ENCODE results near the gene ZNF441. TPM values are rescaled to one million over a fixed set of nuclear protein-coding genes. Genes with fewer than 3 reads are reported as not detected.

The ZNF441 gene
- total RNA-seq, 1 experiment from 2014 or later, result 1.8 TPM

DNA sequence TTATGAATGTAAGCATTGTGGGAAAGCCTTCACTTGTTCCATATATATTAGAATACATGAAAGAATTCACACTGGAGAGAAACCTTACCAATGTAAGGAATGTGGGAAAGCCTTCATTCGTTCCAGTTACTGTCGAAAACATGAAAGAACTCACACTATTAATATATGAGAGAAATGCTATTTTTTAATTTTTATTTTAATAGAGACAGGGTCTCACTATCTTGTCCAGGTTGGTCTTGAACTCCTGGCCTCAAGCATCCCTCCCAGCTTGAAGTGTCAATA lies 40.2 kb downstream of the ZNF441 start (continued):
- TF ChIP-seq TEAD4 (CRISPR knock-in tag; IDR thresholded peaks at IDR 0.05) (no peak), NFATC4 (CRISPR knock-in tag; IDR thresholded peaks at IDR 0.05) (no peak), ZNF121 (CRISPR knock-in tag; IDR thresholded peaks at IDR 0.05) (no peak), ETV6 (CRISPR knock-in tag; IDR thresholded peaks at IDR 0.05) (no peak)
- TF ChIP-seq, protein P1, sequence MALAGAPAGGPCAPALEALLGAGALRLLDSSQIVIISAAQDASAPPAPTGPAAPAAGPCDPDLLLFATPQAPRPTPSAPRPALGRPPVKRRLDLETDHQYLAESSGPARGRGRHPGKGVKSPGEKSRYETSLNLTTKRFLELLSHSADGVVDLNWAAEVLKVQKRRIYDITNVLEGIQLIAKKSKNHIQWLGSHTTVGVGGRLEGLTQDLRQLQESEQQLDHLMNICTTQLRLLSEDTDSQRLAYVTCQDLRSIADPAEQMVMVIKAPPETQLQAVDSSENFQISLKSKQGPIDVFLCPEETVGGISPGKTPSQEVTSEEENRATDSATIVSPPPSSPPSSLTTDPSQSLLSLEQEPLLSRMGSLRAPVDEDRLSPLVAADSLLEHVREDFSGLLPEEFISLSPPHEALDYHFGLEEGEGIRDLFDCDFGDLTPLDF (CRISPR knock-in tag; IDR thresholded peaks at IDR 0.05), result no peak
- TF ChIP-seq, protein P2, sequence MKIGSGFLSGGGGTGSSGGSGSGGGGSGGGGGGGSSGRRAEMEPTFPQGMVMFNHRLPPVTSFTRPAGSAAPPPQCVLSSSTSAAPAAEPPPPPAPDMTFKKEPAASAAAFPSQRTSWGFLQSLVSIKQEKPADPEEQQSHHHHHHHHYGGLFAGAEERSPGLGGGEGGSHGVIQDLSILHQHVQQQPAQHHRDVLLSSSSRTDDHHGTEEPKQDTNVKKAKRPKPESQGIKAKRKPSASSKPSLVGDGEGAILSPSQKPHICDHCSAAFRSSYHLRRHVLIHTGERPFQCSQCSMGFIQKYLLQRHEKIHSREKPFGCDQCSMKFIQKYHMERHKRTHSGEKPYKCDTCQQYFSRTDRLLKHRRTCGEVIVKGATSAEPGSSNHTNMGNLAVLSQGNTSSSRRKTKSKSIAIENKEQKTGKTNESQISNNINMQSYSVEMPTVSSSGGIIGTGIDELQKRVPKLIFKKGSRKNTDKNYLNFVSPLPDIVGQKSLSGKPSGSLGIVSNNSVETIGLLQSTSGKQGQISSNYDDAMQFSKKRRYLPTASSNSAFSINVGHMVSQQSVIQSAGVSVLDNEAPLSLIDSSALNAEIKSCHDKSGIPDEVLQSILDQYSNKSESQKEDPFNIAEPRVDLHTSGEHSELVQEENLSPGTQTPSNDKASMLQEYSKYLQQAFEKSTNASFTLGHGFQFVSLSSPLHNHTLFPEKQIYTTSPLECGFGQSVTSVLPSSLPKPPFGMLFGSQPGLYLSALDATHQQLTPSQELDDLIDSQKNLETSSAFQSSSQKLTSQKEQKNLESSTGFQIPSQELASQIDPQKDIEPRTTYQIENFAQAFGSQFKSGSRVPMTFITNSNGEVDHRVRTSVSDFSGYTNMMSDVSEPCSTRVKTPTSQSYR (CRISPR knock-in tag; IDR thresholded peaks at IDR 0.05), result no peak

DNA sequence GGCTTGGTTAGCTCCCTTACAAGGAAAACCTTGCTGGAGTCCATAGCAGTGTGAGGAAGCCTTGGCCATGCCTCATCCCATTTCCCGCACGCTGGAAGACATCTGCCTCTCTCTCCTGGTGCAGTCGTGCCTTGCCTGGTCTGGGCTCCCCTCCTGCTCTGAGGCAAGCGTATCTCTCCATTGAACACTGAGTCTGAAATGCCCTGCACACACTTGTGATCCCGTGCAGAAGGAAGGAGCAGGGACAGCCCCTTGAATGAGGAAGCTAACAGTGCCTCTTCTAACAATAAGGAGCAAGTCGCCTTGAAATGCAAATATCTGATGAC lies 46.9 kb downstream of the ZNF441 start:
- ChIA-PET CTCF (interaction anchor here (1.0 to 6.6 kb wide), 4 partner anchors 15 to 154 kb away, joined by 4 to 100 read pairs (median 4); partner anchors contain the start of gene ZNF491), POLR2A (interaction anchor here (0.5 to 1.3 kb wide), 3 partner anchors 16 to 47 kb away, joined by 3 to 4 read pairs (median 4); no protein-coding TSS in a partner anchor)
- DNase-seq (ENCODE audit: low spot score), result no peak
- peak overlapping the region; percentile 28; the same call in 1 of the 2 replicates for H3K27ac Mint-ChIP-seq
- H3K36me3 Mint-ChIP-seq, result no peaks in the 10 kb centered on the region; the same call in 1 of the 2 replicates
- H3K4me1 Mint-ChIP-seq, result peaks cover 18% of the 10 kb centered on the region
- peaks cover 4% of the 10 kb centered on the region; the same call in 1 of the 2 replicates for H3K9me3 Mint-ChIP-seq
- H3K4me3 Mint-ChIP-seq, result peak overlapping the region; percentile 90
- ATAC-seq, result peak; percentile 28
- peaks cover 56% of the 10 kb centered on the region for H3K27me3 Mint-ChIP-seq (ENCODE audit: low read depth)
- TF ChIP-seq KAT7 (CRISPR knock-in tag; IDR thresholded peaks at IDR 0.05; ENCODE audit: borderline replicate concordance) (0 out of 2 replicates have a peak, but pooled peaks have one; percentile 25), ZNF121 (CRISPR knock-in tag; IDR thresholded peaks at IDR 0.05) (no peak)
- TF ChIP-seq, protein P3, sequence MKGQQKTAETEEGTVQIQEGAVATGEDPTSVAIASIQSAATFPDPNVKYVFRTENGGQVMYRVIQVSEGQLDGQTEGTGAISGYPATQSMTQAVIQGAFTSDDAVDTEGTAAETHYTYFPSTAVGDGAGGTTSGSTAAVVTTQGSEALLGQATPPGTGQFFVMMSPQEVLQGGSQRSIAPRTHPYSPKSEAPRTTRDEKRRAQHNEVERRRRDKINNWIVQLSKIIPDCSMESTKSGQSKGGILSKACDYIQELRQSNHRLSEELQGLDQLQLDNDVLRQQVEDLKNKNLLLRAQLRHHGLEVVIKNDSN (CRISPR knock-in tag; IDR thresholded peaks at IDR 0.05), result no peak
- TF ChIP-seq, protein P4, sequence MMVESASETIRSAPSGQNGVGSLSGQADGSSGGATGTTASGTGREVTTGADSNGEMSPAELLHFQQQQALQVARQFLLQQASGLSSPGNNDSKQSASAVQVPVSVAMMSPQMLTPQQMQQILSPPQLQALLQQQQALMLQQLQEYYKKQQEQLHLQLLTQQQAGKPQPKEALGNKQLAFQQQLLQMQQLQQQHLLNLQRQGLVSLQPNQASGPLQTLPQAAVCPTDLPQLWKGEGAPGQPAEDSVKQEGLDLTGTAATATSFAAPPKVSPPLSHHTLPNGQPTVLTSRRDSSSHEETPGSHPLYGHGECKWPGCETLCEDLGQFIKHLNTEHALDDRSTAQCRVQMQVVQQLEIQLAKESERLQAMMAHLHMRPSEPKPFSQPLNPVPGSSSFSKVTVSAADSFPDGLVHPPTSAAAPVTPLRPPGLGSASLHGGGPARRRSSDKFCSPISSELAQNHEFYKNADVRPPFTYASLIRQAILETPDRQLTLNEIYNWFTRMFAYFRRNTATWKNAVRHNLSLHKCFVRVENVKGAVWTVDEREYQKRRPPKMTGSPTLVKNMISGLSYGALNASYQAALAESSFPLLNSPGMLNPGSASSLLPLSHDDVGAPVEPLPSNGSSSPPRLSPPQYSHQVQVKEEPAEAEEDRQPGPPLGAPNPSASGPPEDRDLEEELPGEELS (CRISPR knock-in tag; IDR thresholded peaks at IDR 0.05), result no peak

DNA sequence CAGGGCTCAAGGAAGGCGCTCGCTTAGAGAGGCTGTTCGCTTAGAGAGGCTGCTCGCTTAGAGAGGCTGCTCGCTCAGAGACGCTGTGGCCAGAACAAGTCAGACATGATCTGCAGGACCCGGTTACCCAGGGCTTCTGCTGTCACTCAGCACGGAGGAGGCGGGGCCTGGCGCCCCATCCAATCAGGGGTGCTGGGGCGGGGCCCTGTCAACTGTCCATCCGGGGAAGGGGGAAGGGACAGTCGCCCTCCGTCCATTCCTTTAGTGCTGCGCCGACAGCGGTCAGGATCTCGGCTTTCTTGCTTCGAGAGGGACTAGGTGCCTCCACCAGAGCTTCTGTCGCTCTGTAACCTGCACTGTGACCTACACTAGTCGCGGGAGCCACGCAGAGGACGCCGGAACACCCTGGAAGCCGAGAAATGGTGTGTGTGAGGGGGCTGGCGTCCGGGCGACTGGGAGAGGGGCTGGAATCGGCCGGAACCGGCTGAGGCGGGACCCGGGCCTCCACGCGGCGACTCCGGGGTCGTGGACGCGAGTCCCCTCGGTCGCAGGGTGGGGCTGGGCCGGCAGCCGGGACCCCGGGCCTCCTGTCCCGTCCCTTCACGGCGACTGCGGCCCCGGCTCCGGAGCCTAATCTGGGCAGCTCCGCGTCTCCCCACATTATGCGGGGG lies 47.4 kb downstream of the ZNF441 start, which contains the start of gene ZNF440:
Gene ZNF440, plus strand, starts transcription at position 245 of the 671 bp plus-strand sequence. Its CDS starts 175 bp downstream, at position 420.
- peak within 1 kb of the TSS; percentile 72 for H3K27ac Mint-ChIP-seq
- DNase-seq (ENCODE audit: low spot score), result peak; percentile 98
- ATAC-seq, result peak; percentile 98
- no peaks in the 10 kb centered on the region for H3K36me3 Mint-ChIP-seq
- peaks cover 18% of the 10 kb centered on the region for H3K4me1 Mint-ChIP-seq
- ChIA-PET POLR2A (interaction anchor here (0.5 to 1.3 kb wide), 3 partner anchors 16 to 47 kb away, joined by 3 to 4 read pairs (median 4); no protein-coding TSS in a partner anchor), CTCF (interaction anchor here (0.6 to 6.6 kb wide), 7 partner anchors 16 to 173 kb away, joined by 3 to 100 read pairs (median 4); partner anchors contain the start of gene ZNF491)
- no peaks in the 10 kb centered on the region for H3K9me3 Mint-ChIP-seq
- peak within 1 kb of the TSS; percentile 90 for H3K4me3 Mint-ChIP-seq
- peaks cover 53% of the 10 kb centered on the region for H3K27me3 Mint-ChIP-seq (ENCODE audit: low read depth)
- TF ChIP-seq, protein P5, sequence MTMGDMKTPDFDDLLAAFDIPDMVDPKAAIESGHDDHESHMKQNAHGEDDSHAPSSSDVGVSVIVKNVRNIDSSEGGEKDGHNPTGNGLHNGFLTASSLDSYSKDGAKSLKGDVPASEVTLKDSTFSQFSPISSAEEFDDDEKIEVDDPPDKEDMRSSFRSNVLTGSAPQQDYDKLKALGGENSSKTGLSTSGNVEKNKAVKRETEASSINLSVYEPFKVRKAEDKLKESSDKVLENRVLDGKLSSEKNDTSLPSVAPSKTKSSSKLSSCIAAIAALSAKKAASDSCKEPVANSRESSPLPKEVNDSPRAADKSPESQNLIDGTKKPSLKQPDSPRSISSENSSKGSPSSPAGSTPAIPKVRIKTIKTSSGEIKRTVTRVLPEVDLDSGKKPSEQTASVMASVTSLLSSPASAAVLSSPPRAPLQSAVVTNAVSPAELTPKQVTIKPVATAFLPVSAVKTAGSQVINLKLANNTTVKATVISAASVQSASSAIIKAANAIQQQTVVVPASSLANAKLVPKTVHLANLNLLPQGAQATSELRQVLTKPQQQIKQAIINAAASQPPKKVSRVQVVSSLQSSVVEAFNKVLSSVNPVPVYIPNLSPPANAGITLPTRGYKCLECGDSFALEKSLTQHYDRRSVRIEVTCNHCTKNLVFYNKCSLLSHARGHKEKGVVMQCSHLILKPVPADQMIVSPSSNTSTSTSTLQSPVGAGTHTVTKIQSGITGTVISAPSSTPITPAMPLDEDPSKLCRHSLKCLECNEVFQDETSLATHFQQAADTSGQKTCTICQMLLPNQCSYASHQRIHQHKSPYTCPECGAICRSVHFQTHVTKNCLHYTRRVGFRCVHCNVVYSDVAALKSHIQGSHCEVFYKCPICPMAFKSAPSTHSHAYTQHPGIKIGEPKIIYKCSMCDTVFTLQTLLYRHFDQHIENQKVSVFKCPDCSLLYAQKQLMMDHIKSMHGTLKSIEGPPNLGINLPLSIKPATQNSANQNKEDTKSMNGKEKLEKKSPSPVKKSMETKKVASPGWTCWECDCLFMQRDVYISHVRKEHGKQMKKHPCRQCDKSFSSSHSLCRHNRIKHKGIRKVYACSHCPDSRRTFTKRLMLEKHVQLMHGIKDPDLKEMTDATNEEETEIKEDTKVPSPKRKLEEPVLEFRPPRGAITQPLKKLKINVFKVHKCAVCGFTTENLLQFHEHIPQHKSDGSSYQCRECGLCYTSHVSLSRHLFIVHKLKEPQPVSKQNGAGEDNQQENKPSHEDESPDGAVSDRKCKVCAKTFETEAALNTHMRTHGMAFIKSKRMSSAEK (CRISPR knock-in tag; IDR thresholded peaks at IDR 0.05; ENCODE audit: borderline replicate concordance), result no peak
- TF ChIP-seq, protein P6, sequence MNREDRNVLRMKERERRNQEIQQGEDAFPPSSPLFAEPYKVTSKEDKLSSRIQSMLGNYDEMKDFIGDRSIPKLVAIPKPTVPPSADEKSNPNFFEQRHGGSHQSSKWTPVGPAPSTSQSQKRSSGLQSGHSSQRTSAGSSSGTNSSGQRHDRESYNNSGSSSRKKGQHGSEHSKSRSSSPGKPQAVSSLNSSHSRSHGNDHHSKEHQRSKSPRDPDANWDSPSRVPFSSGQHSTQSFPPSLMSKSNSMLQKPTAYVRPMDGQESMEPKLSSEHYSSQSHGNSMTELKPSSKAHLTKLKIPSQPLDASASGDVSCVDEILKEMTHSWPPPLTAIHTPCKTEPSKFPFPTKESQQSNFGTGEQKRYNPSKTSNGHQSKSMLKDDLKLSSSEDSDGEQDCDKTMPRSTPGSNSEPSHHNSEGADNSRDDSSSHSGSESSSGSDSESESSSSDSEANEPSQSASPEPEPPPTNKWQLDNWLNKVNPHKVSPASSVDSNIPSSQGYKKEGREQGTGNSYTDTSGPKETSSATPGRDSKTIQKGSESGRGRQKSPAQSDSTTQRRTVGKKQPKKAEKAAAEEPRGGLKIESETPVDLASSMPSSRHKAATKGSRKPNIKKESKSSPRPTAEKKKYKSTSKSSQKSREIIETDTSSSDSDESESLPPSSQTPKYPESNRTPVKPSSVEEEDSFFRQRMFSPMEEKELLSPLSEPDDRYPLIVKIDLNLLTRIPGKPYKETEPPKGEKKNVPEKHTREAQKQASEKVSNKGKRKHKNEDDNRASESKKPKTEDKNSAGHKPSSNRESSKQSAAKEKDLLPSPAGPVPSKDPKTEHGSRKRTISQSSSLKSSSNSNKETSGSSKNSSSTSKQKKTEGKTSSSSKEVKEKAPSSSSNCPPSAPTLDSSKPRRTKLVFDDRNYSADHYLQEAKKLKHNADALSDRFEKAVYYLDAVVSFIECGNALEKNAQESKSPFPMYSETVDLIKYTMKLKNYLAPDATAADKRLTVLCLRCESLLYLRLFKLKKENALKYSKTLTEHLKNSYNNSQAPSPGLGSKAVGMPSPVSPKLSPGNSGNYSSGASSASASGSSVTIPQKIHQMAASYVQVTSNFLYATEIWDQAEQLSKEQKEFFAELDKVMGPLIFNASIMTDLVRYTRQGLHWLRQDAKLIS (CRISPR knock-in tag; IDR thresholded peaks at IDR 0.05; ENCODE audit: borderline replicate concordance), result no peak
- TF ChIP-seq RELA (CRISPR knock-in tag; IDR thresholded peaks at IDR 0.05; ENCODE audit: borderline replicate concordance) (no peak), CREM (CRISPR knock-in tag; IDR thresholded peaks at IDR 0.05) (0 out of 2 replicates have a peak, but pooled peaks have one; percentile 34), GABPB1 (CRISPR knock-in tag; IDR thresholded peaks at IDR 0.05) (0 out of 2 replicates have a peak, but pooled peaks have one; percentile 17), JUN (CRISPR knock-in tag; IDR thresholded peaks at IDR 0.05) (no peak), ZNF416 (CRISPR knock-in tag; IDR thresholded peaks at IDR 0.05) (no peak), SP1 (CRISPR knock-in tag; conservative IDR thresholded peaks at IDR 0.05) (peak; percentile 78), TEAD4 (CRISPR knock-in tag; IDR thresholded peaks at IDR 0.05) (no peak)
